ENCODE results near the gene EIF4G3.
"Not testable (repeated sequence)": the region's sequence is repeated elsewhere in the genome, so short reads cannot be mapped to it uniquely, and the experiment has no call there.

Gene EIF4G3

GRCh38 chr1:21212126-21212525, 35.4 kb upstream of the EIF4G3 start:
- no peaks in the 10 kb centered on the region for H3K9me3 ChIP-seq (ENCODE audit: insufficient read depth, low read length)
- no peaks in the 10 kb centered on the region for H3K27me3 ChIP-seq (ENCODE audit: low read length)
- TF ChIP-seq EZH2phosphoT487 (conservative IDR thresholded peaks at IDR 0.05; ENCODE audit: low read length), result no peak
- TF ChIP-seq, protein P1, sequence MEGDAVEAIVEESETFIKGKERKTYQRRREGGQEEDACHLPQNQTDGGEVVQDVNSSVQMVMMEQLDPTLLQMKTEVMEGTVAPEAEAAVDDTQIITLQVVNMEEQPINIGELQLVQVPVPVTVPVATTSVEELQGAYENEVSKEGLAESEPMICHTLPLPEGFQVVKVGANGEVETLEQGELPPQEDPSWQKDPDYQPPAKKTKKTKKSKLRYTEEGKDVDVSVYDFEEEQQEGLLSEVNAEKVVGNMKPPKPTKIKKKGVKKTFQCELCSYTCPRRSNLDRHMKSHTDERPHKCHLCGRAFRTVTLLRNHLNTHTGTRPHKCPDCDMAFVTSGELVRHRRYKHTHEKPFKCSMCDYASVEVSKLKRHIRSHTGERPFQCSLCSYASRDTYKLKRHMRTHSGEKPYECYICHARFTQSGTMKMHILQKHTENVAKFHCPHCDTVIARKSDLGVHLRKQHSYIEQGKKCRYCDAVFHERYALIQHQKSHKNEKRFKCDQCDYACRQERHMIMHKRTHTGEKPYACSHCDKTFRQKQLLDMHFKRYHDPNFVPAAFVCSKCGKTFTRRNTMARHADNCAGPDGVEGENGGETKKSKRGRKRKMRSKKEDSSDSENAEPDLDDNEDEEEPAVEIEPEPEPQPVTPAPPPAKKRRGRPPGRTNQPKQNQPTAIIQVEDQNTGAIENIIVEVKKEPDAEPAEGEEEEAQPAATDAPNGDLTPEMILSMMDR (IDR thresholded peaks at IDR 0.05; ENCODE audit: insufficient read depth, low read length, poor library complexity, severe bottlenecking), result no peak
- H4K20me1 ChIP-seq (ENCODE audit: low read depth, low read length), result no peaks in the 10 kb centered on the region
- H3K4me2 ChIP-seq (ENCODE audit: low read depth, low read length, poor library complexity, severe bottlenecking), result no peak overlapping the region
- H3K9me2 ChIP-seq (replicated peaks; ENCODE audit: insufficient read depth, low read length), result no peaks in the 10 kb centered on the region
- H3K36me3 ChIP-seq (ENCODE audit: low read length), result no peaks in the 10 kb centered on the region
- H3K79me2 ChIP-seq (ENCODE audit: insufficient read depth, low read length), result no peaks in the 10 kb centered on the region
- no peak overlapping the region for H3K9ac ChIP-seq (ENCODE audit: low read length)
- no peak overlapping the region for H2AFZ ChIP-seq (ENCODE audit: low read depth, low read length, severe bottlenecking)
- no peak overlapping the region for H3K27ac ChIP-seq (ENCODE audit: low read depth, low read length)
- 0 out of 2 replicates have a peak, but pooled peaks cover 4% of the 10 kb centered on the region for H3F3A ChIP-seq (ENCODE audit: insufficient read depth)
- H3K4me3 ChIP-seq (ENCODE audit: insufficient read depth, low read length, poor library complexity, severe bottlenecking), result no peak overlapping the region

- H3F3A ChIP-seq (ENCODE audit: insufficient read depth); H3K9me2 ChIP-seq (replicated peaks; ENCODE audit: insufficient read depth, low read length); H2AFZ ChIP-seq (ENCODE audit: low read depth, low read length, severe bottlenecking); H3K79me2 ChIP-seq (ENCODE audit: insufficient read depth, low read length); H3K27me3 ChIP-seq (ENCODE audit: low read length); H3K9me3 ChIP-seq (ENCODE audit: insufficient read depth, low read length); H3K36me3 ChIP-seq (ENCODE audit: low read length); H3K4me2 ChIP-seq (ENCODE audit: low read depth, low read length, poor library complexity, severe bottlenecking); H3K4me3 ChIP-seq (ENCODE audit: insufficient read depth, low read length, poor library complexity, severe bottlenecking); H4K20me1 ChIP-seq (ENCODE audit: low read depth, low read length); H3K9ac ChIP-seq (ENCODE audit: low read length); H3K27ac ChIP-seq (ENCODE audit: low read depth, low read length): not testable (repeated sequence)
Observed at GRCh38 chr1:21208137-21208700, 31.5 kb upstream of the EIF4G3 start.

DNA sequence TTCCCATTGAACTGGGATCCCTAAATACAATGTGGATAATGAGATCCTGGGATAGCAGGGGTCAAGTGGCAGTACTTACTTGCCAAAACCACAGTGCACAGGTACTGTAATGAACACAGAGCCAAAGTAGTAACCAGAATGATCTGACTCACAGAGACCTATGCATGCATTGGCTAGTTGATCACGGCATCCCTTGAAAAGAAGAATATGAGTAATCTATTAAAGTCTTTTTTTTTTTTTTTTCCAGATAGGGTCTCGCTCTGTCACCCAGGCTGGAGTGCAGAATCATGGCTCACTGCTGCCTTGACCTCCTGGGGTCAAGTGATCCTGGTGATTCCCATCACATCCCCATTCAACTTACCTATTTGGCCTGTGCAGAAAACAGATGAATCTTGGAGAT, 29.4 kb upstream of the EIF4G3 start:
- H3K4me3 ChIP-seq (ENCODE audit: insufficient read depth, low read length, poor library complexity, severe bottlenecking), result no peak overlapping the region
- no peaks in the 10 kb centered on the region for H3K9me3 ChIP-seq (ENCODE audit: insufficient read depth, low read length)
- no peaks in the 10 kb centered on the region for H4K20me1 ChIP-seq (ENCODE audit: low read depth, low read length)
- no peak overlapping the region for H2AFZ ChIP-seq (ENCODE audit: low read depth, low read length, severe bottlenecking)
- no peaks in the 10 kb centered on the region for H3K36me3 ChIP-seq (ENCODE audit: low read length)
- no peak for TF ChIP-seq EZH2phosphoT487 (conservative IDR thresholded peaks at IDR 0.05; ENCODE audit: low read length)
- TF ChIP-seq, protein P1 (IDR thresholded peaks at IDR 0.05; ENCODE audit: insufficient read depth, low read length, poor library complexity, severe bottlenecking), result no peak
- no peaks in the 10 kb centered on the region for H3K79me2 ChIP-seq (ENCODE audit: insufficient read depth, low read length)
- no peak overlapping the region for H3K9ac ChIP-seq (ENCODE audit: low read length)
- H3K9me2 ChIP-seq (replicated peaks; ENCODE audit: insufficient read depth, low read length), result no peaks in the 10 kb centered on the region
- H3K4me2 ChIP-seq (ENCODE audit: low read depth, low read length, poor library complexity, severe bottlenecking), result no peak overlapping the region
- H3K27me3 ChIP-seq (ENCODE audit: low read length), result no peaks in the 10 kb centered on the region
- H3K27ac ChIP-seq (ENCODE audit: low read depth, low read length), result no peak overlapping the region
- H3F3A ChIP-seq (ENCODE audit: insufficient read depth), result no peaks in the 10 kb centered on the region

DNA sequence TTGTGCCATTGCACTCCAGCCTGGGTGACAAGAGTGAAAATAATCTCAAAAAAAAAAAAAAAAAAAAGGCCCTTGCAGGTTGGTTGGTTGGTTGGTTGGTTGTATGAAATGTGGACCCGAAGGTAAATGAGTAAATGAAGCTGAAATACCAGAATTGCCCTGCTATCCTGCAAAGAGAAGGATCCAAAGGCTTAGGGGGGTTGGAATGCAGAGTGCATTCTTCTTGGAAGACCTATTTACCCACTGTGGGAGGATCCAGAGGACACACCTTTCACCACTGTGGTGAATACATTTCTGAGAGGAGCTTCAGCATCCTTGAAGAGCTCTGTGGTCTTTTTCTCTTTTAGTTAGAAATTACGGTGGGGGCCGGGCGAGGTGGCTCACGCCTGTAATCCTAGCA, 28.7 kb upstream of the EIF4G3 start:
- no peaks in the 10 kb centered on the region for H3K9me2 ChIP-seq (replicated peaks; ENCODE audit: insufficient read depth, low read length)
- no peaks in the 10 kb centered on the region for H3K27me3 ChIP-seq (ENCODE audit: low read length)
- H3K9me3 ChIP-seq (ENCODE audit: insufficient read depth, low read length), result no peaks in the 10 kb centered on the region
- no peak overlapping the region for H2AFZ ChIP-seq (ENCODE audit: low read depth, low read length, severe bottlenecking)
- no peaks in the 10 kb centered on the region for H3K79me2 ChIP-seq (ENCODE audit: insufficient read depth, low read length)
- H3K9ac ChIP-seq (ENCODE audit: low read length), result no peak overlapping the region
- TF ChIP-seq, protein P1 (IDR thresholded peaks at IDR 0.05; ENCODE audit: insufficient read depth, low read length, poor library complexity, severe bottlenecking), result no peak
- no peak for TF ChIP-seq EZH2phosphoT487 (conservative IDR thresholded peaks at IDR 0.05; ENCODE audit: low read length)
- no peaks in the 10 kb centered on the region for H4K20me1 ChIP-seq (ENCODE audit: low read depth, low read length)
- no peaks in the 10 kb centered on the region for H3F3A ChIP-seq (ENCODE audit: insufficient read depth)
- H3K27ac ChIP-seq (ENCODE audit: low read depth, low read length), result no peak overlapping the region
- no peak overlapping the region for H3K4me3 ChIP-seq (ENCODE audit: insufficient read depth, low read length, poor library complexity, severe bottlenecking)
- H3K36me3 ChIP-seq (ENCODE audit: low read length), result no peaks in the 10 kb centered on the region
- H3K4me2 ChIP-seq (ENCODE audit: low read depth, low read length, poor library complexity, severe bottlenecking), result no peak overlapping the region
